NCI-H510A treated with DMSO at 0.1 percent for 48 hours (cell line): Measurements from ENCODE around the gene PHC2.

ENCODE experiments used
- DNase-seq: peaks from one replicate; lab custom pipeline; 2025; lab: John Stamatoyannopoulos, UW

Gene PHC2

DNA sequence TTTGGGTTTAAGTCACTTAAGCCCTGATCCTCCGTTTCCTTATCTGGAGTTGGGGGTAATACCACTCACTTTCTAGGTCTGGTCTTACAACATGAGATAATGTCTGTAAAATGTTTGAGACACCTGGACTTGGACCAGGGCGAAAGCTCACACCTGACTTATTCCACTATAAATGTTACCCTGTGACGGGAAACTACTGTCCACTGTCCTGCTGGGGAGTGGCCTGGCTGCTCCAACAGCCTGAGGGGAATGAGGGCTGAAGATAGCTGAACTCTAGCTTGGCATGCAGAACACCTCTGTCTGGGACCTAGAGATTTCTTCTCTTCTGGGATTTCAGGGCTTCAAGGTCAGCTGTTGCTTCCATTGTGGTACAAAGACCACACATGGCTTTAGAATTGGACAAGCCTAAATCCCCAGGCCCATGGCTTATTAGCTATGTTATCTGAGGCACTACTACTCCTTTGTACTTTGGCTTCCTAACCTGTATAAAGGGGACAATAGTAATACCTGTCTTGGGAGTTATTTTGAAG is 100.5 kb downstream of the PHC2 start:
- DNase-seq: no peak

DNA sequence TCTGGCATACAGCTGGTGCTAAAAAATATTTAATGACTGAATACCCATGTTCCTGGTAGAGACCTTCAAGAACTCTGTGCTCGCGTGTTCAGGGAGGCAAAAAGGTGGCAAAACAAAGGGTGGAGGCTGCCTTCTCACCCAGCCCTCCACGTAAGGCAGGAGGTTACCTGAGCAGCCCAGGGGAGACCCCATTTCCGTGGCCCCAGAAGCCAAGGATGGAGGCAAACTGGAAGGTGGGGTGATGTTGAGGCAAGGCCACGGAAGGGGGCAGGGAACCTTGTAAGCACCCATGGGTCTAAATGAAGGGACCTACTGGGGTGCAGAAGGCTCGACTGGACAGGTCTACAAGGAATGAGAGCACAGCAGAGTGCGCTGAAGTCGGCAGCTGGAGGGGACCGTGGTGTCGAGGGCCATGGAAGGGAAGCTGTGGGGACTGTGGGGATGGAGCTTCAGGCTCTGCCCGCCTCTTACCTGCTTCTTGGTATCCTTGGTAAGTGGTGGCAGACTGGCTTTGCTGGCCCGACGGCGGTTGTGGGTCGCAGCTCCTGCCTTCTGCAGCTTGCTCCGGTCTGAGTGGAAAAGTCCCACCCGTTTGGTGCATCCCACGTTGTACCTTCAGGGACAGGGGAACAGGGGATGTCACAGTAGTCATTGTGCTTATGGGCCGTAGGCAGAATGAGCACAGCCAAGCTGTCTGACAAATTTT is 101.1 kb downstream of the PHC2 start:
- no peak for DNase-seq

DNA sequence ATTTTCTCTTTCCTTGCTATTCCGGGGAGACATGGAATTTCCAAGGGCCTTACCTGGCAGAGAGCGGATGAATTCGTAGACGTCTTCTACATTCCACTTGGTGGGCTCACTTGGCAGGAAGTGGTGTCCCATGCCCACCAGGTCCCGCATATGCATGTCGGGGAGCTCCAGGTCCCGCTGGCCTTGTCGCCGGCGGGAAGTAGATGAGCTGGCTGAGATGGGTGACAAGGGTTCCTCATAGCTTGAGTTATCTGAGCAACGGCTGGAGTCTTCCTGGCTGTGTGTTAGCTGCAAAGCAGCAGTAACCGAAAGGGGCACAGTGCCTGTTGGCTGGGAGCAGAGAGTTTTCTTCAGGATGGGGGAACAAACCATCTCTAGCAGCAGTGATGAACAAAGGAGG is 102.1 kb downstream of the PHC2 start:
- no peak for DNase-seq

DNA sequence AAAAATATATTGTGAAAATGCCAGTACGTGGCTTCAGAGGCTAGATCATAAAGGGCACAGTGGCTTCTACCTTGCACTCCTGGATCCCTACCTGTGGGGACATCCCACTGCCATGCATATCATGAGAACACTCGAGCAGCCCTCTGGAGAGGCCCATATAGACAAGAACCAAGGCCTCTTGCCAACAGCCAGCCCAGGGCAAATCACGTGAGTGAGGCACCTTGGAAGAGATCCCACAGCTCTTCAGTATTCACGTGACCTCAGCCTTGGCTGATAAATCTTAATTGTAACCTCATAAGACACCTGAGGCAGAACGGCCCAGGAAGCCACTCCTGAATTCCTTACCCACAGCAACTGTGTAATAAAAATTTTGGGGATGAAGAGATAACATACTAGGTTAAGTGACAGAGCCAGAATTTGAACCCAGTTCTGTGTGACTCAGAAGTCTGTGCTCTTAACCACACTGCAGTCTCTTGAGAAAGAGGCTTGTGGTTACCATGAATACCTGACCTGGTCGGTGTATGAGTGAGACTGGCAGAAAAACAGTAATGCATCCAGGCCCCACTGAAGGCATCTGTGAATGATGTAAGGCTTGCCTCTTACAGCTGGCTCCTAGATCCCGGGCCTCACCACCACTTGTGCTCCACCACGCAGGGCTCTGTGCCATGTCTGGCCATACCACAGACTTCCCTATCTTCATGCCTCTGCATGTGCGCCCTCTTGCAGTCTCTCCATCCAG is 103.1 kb downstream of the PHC2 start:
- DNase-seq: no peak

DNA sequence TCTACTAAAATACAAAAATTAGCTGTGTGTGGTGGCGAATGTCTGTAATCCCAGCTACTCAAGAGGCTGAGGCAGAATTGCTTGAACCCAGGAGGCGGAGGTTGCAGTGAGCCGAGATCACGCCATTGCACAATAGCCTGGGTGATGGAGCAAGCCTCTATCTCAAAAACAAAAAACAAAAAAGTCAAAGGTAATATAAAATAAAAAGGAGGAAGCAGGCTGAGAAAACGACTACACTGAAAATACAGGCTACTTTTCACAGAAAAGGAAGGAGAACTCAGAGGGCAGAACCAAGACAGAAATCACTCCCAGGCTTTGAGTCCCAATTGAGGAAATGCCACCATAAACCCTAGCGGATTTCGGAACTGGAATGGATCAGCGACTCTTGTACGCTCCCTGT is 104.1 kb downstream of the PHC2 start:
- DNase-seq: no peak

DNA sequence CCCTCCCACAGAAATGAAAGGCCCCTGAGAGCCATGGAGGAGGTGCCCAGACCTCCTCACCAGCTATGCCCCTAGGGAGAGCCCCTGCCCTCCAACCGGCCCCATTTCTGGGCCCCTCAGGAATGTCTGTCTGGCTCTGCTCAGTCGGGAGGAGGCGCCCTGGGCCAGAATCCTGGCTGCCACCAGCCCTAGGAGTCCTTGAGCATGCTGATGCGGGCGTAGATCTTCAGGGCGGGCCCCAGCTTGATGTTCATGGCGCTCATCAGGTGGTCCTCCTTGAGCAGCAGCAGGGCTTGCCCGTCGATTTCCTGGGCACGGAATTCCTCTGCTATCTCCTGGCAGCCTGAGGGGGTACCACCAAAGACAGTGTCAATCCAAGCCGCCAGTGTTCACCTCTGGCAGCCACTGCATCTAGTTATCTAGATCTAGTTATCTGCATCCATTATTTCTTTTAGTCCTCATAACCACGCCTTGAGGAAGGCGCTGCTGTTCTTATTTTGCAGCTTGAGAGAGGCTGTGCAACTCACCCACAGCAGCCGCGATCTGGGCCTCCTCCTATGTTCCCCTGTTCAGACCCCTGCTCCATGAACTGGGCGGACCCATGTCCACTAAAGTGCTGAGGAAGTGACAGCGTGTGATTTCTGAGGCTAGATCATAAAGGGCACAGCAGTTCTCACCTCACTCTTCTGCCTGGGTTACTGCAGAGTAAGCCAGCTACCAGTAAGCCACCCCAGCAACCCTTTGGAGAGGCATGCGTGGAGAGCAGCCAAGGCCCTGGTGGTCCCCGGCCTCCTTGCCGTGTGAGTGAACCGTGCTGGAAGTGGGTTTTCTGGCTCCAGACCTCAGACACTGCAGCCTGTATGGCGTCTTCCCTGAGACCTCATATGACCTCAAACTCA is 106.0 kb downstream of the PHC2 start:
- DNase-seq: no peak

DNA sequence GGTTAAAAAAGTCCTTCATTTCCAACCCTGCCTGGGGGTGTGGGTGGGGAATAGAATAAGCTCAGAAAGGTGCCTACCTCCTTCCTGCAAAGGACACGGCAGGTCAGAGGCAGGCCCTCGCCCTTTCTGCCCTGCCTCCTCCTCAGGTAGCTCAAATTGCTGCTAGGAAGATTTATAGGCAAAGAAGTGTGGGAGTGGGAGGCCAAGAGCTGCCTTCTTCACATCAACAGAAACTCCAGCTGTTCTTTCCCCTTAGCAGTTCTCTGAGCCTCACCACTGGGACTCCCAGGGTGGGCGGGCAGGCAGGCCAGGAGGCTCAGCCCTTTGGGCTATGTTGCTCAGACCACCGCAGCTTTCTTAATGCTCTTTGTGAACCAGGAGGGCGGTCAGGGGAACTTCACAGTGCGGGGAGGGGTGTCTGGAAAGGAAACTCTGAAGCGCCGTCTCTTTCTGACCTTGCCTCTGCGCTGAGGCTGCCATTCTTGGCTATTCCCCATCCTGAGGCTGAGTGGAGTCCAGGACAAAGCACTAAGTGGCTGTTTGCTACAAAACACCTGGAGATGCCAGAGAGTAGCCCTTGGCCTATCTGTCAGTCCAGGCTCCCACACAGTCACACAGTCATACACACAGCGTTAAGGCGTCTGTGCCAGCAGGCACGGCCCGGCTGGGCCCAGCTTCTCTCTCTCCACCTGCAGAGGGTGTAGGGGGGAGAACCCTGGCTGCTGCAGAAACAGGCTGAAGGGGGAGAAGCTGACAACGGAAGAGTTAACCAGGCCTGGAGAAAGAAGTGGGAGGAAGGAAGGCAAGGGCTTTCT is 107.0 kb downstream of the PHC2 start:
- DNase-seq: no peak

DNA sequence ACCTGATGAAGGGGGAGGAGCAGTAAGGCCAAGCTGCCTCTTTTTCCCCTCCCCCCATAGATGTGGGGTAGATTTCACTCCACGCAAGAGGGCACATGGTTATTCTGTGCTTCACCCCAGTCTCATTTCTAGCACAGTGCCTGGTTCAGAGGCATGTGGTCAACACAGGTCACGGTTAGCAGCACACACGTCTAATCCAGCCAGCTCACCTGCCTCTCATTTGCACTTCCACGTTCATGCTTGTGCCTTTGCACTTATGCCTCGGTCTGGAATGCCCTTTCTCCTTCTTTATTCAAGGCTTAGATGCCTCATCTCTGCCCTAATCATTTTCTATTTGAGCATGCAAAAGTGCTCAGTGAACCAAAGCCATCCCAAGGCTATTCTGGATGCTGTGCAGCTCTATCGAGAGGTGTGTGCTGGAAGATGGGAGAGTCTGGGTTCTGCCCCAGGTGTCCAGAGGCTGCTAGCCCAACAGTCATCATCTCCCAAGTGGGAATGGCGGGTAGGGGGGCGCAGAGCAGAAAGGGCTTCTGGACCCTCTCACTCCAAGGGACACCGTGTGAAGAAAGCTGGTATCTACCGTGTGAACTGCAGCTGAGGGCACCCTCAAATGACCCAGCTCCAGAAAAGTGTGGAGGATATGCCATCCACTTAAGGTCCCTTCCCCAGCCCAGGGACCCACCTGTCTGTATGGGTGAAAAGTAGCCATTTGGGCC is 107.9 kb downstream of the PHC2 start:
- DNase-seq: no peak

DNA sequence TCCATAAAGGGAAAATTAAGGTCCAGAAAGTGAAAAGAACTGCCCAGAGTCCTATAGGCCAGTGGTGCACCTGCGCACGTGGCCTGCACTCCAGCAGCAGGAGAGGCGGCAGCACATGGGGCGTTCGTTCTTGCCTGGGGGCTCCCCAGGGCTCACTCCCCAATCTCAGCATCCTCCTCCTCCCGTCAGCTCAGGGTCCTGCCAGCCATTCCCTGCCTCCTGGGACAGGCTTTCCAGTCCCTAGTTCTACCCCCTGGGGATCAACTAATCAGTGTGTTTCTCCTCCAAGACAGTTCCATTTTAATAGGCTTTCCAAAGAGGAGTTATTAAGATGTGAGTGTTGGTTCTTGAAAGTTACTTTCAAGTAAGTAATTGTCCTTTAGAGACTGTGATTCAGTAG is 108.8 kb downstream of the PHC2 start:
- no peak for DNase-seq

DNA sequence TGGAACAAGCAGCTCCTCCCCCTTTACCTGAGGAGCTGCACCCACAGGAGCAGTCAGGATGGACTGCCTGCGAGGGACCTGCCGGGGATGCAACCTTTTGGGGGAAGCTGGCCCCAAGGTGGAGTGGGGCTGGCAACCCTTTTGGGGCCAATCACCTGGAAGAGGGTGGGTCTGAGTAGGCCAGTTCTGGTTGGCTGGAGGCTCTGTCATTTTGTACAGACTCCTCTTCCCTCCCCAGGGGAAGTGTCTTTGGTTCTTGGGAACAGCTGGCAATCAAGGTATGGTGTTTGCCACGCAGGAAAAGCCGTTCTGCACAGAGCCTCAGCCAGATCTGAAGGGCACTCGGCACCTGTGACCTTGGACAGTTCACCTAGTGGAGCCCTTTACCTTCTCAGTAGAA is 109.7 kb downstream of the PHC2 start:
- DNase-seq: no peak

DNA sequence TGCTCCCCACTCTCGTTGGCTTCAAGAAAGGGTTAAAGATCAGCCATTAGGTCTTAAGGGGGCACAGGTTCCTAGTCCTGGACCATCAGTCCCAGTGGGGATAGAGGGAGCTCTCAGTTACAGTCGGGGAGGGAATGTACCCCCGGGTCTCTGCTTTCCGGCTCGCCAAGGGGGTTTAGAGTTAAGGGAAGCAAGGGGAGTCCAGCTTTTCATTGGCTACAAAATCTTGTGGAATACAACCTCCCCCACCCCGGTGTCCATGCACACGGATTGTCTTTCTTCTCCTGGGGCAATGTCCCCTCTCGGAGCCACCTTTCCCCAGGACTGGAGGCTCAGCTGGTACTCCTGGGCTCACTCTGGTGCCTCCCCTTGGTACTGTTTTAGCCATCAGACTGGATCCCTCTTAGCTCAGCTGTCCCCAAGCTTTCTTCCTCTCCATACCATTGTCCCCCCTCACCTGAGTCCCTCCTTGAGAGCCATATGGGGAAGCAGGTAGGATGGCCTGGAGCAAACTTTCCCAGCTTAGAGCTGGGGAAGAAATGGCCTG is 110.2 kb downstream of the PHC2 start, which contains the start of gene A3GALT2:
A3GALT2 (minus strand) TSS at position 480 of the 547 bp plus-strand sequence; CDS start at position 480, 0 bp downstream.
- DNase-seq: no peak

DNA sequence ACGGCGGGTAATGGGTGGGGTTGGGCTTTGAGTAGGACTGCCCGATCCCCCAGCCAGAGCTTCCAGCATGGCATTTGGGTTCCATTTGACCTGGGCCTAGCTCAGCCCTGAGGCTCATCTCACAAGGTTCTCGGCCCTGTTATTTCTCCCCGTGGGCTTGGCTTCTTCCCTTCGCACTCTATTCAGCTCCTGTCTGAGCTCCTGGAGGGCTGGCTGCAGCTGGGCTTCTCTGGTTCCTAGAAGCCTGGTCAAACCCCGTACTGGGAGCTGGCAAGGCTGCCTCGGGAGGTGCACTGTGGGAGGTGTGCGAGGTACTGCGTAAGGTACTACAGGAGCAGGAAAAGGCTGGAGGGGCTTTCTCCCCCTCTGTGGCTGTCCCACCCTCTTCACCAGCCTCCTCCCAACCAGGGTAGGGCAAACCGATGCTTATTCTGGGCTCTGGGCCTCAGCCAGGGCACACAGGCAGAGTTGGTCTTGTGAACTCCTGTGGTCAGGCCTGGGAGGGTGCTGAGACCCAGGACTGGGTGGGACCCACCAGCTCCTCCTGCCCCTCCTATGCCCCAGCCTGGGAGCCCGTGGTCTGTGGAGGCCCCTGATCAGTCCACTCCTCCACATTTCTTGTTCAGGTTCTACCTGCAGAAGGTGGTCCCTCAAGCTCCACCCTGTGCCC is 110.8 kb downstream of the PHC2 start:
- no peak for DNase-seq

DNA sequence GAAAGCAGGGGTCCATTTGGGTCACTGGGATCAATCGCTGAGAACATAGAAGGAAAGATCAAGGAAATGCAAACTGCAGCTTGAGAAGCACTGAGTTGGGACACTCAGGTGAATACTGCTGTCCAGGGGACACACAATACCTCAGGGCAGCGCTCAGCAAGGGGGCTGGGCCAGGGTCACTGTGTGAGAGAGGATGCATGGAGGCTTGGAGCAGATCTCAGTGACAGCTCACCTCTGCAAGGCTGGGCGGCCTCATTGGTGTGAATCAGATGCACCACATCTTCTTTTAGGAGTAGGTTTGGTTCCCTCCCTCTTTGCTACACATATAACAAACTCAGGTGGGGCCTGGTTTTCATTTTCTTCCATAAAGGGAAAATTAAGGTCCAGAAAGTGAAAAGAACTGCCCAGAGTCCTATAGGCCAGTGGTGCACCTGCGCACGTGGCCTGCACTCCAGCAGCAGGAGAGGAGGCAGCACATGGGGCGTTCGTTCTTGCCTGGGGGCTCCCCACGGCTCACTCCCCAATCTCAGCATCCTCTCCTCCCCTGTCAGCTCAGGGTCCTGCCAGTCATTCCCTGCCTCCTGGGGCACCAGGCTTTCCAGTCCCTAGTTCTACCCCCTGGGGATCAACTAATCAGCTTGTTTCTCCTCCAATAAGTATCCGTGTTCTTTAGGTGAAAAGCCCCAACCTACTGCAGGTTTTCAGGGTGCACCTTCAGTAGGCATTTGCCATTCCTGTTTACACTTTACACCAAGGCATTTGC is 111.5 kb downstream of the PHC2 start:
- DNase-seq: no peak

DNA sequence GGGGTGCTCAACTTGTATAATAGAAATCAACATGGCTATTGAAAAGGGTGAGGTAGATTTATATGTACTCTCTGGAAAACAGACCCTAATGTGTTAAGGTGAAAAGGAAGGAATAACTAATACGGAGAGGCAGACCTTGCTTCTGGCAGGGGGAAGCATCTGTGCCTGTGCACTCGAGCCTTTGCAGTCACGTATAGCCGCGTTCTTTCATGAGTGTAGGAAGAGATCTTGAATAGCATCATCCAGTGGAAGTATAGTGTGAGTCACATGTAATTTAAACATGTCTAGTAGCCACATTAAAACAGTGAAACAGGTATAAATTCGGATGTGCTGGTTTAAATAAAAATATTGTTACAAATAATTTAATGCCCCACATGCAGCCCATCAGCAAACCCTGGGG is 112.9 kb downstream of the PHC2 start:
- DNase-seq: no peak

DNA sequence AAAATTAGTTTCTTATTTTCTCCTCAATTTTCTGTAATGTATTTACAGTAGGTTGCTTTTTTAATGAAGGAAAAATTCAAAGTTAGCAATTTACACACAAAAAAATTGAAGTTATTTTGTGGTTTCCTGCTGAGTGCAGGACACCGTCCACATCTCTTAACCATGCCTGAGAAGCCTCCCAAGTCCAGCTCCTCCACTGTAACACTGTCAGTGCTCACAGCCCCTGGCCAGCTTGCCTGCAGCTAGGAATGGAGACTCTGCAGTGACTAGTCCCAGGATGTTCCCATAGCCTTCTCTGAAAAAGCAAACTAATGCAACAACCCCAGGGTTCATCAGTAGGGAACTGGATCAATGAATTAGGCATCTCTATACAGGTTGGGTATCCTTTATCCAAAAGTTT is 113.5 kb downstream of the PHC2 start:
- DNase-seq: no peak

DNA sequence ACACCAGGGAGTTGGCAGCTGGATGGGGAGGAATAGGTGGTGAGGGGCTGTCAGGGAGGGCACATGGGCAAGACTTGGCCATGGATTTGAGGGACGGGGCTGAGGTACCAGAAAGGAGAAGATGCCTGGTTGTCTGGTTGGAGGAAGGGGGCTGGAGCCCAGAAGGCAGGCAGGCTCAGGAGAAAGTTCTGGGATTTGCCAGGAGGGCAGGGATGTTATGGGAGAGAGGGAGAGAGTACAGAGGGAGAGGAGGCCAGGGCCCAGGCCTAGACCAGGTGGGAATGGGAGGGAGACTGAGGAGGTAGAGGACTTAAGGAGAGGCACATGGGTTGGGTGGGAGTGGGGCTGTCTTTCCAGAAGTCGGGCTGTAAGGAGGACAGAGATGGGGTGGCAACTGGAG is 114.3 kb downstream of the PHC2 start:
- no peak for DNase-seq

DNA sequence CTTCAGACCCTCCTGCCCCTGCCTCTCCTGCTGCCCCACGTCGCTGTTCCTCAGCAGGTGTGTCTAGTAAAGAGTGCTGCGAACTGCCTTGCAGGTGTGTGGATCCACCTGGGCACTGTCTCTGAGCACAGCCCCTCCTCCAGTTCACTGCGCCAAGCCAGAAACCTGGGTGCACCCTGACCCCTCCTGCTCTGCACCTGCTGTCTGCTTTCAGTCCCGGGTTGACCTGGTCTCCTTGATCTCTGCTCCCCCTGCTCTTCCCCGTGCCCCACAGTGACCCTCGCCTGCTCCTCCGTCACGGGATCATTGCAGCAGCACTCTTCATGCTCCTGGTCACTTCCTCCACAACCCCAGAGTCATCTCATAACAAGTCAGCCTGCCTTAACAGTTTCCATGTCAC is 116.5 kb downstream of the PHC2 start:
- no peak for DNase-seq

DNA sequence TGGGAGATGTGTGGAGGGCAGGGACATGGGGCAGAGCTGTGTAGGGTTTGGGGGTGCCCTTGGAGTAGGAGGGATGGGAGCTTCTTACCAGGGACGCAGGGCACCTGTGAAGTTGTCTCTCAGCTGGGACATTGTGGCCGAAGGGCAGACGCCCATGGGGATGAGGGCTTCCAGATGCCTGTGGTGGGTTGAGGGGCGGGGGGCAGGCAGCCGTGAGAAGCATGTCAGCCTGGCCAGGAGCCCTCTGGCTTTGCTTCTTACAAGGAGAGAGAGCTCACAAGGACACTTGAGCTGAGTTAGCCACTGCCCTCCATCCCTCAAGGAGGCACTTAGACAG is 118.5 kb downstream of the PHC2 start:
- DNase-seq: no peak

DNA sequence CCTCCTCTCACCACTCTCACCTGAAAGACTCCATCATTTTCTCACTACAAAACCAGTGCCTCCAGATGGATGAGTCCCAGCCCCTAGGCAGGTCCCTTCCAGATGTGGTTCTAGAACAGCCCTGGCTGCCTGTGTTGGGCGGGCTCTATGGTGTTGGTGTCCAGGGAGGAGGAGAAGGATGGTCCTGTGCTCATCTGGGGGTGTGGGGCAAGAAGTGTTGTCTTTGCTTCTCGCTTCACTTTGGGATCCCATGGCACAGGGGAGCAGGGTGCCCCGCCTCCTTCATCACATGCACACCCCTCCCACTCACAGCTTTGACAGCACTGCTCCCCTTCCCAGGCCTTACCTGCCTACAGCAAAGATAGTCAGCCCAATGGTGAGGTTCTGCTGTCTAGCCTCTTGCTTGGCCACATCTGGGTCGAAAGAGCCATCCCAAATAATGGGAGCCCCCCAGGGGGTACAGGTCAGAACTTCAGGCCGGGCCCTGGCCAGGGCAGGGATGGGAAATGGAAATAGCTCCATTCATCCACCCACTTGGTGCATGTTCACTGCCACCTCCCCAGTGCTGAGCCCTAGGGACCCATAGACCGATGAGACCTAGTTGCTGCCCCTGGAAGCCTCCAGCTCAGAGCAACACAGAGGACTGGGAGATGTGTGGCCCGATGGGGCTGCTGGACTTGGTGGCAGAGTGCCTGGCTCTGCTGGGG is 119.0 kb downstream of the PHC2 start:
- no peak for DNase-seq
